MM.1S (cell line): ENCODE measurements around the gene PFKFB4.
A peak's percentile ranks its signal among the peaks of the same experiment; 100 is the strongest.

Experiments used
- DNase-seq: peaks from one replicate; pipeline ENCODE4 v3.0.0-alpha.2; 2015
- H2AFZ ChIP-seq: fragments of 300-600 bp; sonication (generic); 2 replicates; pipeline ENCODE4 v1.6.0; 2016; ENCODE audit warnings: antibody characterized with exemption, low read length
- H3F3A ChIP-seq: fragments of 300-600 bp; sonication (generic); 2 replicates; pipeline ENCODE4 v1.6.1; 2016; ENCODE audit warnings: mild to moderate bottlenecking, antibody characterized with exemption, low read length, moderate library complexity, mixed read lengths; ENCODE audit not compliant: insufficient read depth
- H3K27ac ChIP-seq: fragments of 300-600 bp; sonication (generic); 2 replicates; pipeline ENCODE4 v1.5.1; 2016; ENCODE audit warnings: mild to moderate bottlenecking, low read length
- H3K27me3 ChIP-seq: fragments of 300-600 bp; sonication (generic); replicated peaks from 2 replicates; pipeline ENCODE4 v1.6.0; 2016; ENCODE audit warnings: low read length; ENCODE audit not compliant: insufficient read depth
- H3K36me3 ChIP-seq: fragments of 300-600 bp; sonication (generic); replicated peaks from 2 replicates; pipeline ENCODE4 v1.6.1; 2016; ENCODE audit warnings: mild to moderate bottlenecking, low read length, mixed read lengths; ENCODE audit not compliant: insufficient read depth
- H3K4me1 ChIP-seq: fragments of 300-600 bp; sonication (generic); 2 replicates; pipeline ENCODE4 v1.6.1; 2016; ENCODE audit warnings: low read length, mixed read lengths
- H3K4me2 ChIP-seq: fragments of 300-600 bp; sonication (generic); 2 replicates; pipeline ENCODE4 v1.6.0; 2016; ENCODE audit warnings: low read depth, low read length
- H3K4me3 ChIP-seq: fragments of 300-600 bp; sonication (generic); 2 replicates; pipeline ENCODE4 v1.5.1; 2016; ENCODE audit warnings: low read length, mixed read lengths
- H3K79me2 ChIP-seq: fragments of 300-600 bp; sonication (generic); 2 replicates; pipeline ENCODE4 v1.6.1; 2016; ENCODE audit warnings: mixed run types, low read length, mixed read lengths
- H3K9ac ChIP-seq: fragments of 300-600 bp; sonication (generic); 2 replicates; pipeline ENCODE4 v1.6.1; 2016; ENCODE audit warnings: low read length, mixed read lengths
- H3K9me2 ChIP-seq: fragments of 300-600 bp; sonication (generic); replicated peaks from 2 replicates; pipeline ENCODE4 v1.6.1; 2016; ENCODE audit warnings: mild to moderate bottlenecking, low read length, mixed read lengths; ENCODE audit not compliant: insufficient read depth
- H3K9me3 ChIP-seq: fragments of 300-600 bp; sonication (generic); replicated peaks from 2 replicates; pipeline ENCODE4 v1.6.1; 2016; ENCODE audit warnings: mild to moderate bottlenecking, low read length, mixed read lengths; ENCODE audit not compliant: insufficient read depth
- H4K20me1 ChIP-seq: fragments of 300-600 bp; sonication (generic); 2 replicates; pipeline ENCODE4 v1.6.1; 2016; ENCODE audit warnings: mild to moderate bottlenecking, low read length, moderate library complexity, mixed read lengths; ENCODE audit not compliant: insufficient read depth
- CTCF ChIP-seq: fragments of 300-600 bp; sonication (generic); IDR thresholded peaks from 2 replicates; pipeline ENCODE4 v1.5.1; 2016; ENCODE audit warnings: antibody characterized with exemption, low read length, mixed read lengths
- EZH2 ChIP-seq: fragments of 300-600 bp; sonication (generic); optimal IDR thresholded peaks from 2 replicates; pipeline ENCODE3; 2017; ENCODE audit warnings: low read depth, mild to moderate bottlenecking, antibody characterized with exemption, low read length, mixed read lengths
- EZH2phosphoT487 ChIP-seq: fragments of 300-600 bp; sonication (generic); IDR thresholded peaks from 2 replicates; pipeline ENCODE4 v1.6.1; 2018; ENCODE audit warnings: antibody characterized with exemption, low read length

Gene PFKFB4

GRCh38 chr3:48504051-48504946, 52.3 kb downstream of the PFKFB4 start, which contains the start of gene SHISA5:
TSS of gene SHISA5 (minus strand) at chr3:48504174. CDS start at chr3:48504094, 80 bp downstream.
- H2AFZ ChIP-seq: peak within 1 kb of the TSS; percentile 70
- peak within 1 kb of the TSS; percentile 84 for H3K4me2 ChIP-seq
- H3K4me3 ChIP-seq: peak within 1 kb of the TSS; percentile 63
- H3K27ac ChIP-seq: no peak within 1 kb of the TSS
- DNase-seq: no peak
- no peaks in the 10 kb centered on the region for H3F3A ChIP-seq
- H3K9ac ChIP-seq: peak within 1 kb of the TSS; percentile 28; the same call in 1 of the 2 replicates
- H3K27me3 ChIP-seq: peaks cover 27% of the 10 kb centered on the region
- no peaks in the 10 kb centered on the region for H3K36me3 ChIP-seq
- H4K20me1 ChIP-seq: no peaks in the 10 kb centered on the region
- TF ChIP-seq EZH2 (no peak), EZH2phosphoT487 (no peak), CTCF (no peak)
- H3K4me1 ChIP-seq: no peaks in the 10 kb centered on the region
- H3K79me2 ChIP-seq: no peaks in the 10 kb centered on the region
- H3K9me3 ChIP-seq: no peaks in the 10 kb centered on the region
- H3K9me2 ChIP-seq: no peaks in the 10 kb centered on the region

GRCh38 chr3:48503401-48504050, 53.1 kb downstream of the PFKFB4 start:
- H3F3A ChIP-seq: no peaks in the 10 kb centered on the region
- H3K9me2 ChIP-seq: no peaks in the 10 kb centered on the region
- no peak overlapping the region for H3K27ac ChIP-seq
- H3K9ac ChIP-seq: peak overlapping the region; percentile 28; the same call in 1 of the 2 replicates
- H3K27me3 ChIP-seq: peaks cover 23% of the 10 kb centered on the region
- H3K4me2 ChIP-seq: peak overlapping the region; percentile 84
- DNase-seq: no peak
- peak overlapping the region; percentile 63 for H3K4me3 ChIP-seq
- peak overlapping the region; percentile 70; the same call in 1 of the 2 replicates for H2AFZ ChIP-seq
- H3K36me3 ChIP-seq: no peaks in the 10 kb centered on the region
- H3K79me2 ChIP-seq: no peaks in the 10 kb centered on the region
- no peaks in the 10 kb centered on the region for H4K20me1 ChIP-seq
- no peak for TF ChIP-seq EZH2phosphoT487
- no peak for TF ChIP-seq CTCF
- no peak for TF ChIP-seq EZH2
- H3K9me3 ChIP-seq: no peaks in the 10 kb centered on the region
- no peaks in the 10 kb centered on the region for H3K4me1 ChIP-seq

GRCh38 chr3:48502728-48503168, 53.9 kb downstream of the PFKFB4 start:
- no peak overlapping the region for H3K27ac ChIP-seq
- no peaks in the 10 kb centered on the region for H3K4me1 ChIP-seq
- no peak overlapping the region for H3K4me3 ChIP-seq

More at GRCh38 chr3:48502728-48503168, 53.9 kb downstream of the PFKFB4 start:
- DNase-seq: no peak
- no peaks in the 10 kb centered on the region for H4K20me1 ChIP-seq
- peaks cover 23% of the 10 kb centered on the region for H3K27me3 ChIP-seq
- H3K9me2 ChIP-seq: no peaks in the 10 kb centered on the region
- H3K36me3 ChIP-seq: no peaks in the 10 kb centered on the region
- TF ChIP-seq CTCF (no peak), EZH2phosphoT487 (no peak), EZH2 (no peak)
- H3K9me3 ChIP-seq: no peaks in the 10 kb centered on the region
- no peaks in the 10 kb centered on the region for H3K79me2 ChIP-seq
- H3K9ac ChIP-seq: no peak overlapping the region
- no peak overlapping the region for H2AFZ ChIP-seq
- no peaks in the 10 kb centered on the region for H3F3A ChIP-seq
- no peak overlapping the region for H3K4me2 ChIP-seq
